ENCODE measurements around the gene CLTCL1.

DNA sequence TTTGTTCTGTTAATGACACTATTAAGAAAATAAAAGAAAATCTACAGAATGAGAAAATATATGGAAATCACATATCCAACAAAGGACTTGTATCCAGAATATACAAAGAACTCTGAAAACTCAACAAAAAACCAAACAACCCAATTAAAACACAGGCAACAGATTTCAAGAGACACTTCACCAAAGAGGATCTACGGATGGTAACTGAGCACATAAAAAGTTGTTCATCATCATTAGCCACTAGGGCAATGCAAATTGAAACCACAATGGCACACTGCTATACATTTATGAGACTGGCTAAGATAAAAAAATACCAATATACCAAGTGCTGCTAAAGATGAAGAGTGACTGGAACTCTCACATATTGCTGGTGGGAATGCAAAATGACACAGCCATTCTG lies 78.5 kb downstream of the CLTCL1 start:
- no peak for TF ChIP-seq POLR2A (IDR thresholded peaks at IDR 0.05)
- TF ChIP-seq, protein P1, sequence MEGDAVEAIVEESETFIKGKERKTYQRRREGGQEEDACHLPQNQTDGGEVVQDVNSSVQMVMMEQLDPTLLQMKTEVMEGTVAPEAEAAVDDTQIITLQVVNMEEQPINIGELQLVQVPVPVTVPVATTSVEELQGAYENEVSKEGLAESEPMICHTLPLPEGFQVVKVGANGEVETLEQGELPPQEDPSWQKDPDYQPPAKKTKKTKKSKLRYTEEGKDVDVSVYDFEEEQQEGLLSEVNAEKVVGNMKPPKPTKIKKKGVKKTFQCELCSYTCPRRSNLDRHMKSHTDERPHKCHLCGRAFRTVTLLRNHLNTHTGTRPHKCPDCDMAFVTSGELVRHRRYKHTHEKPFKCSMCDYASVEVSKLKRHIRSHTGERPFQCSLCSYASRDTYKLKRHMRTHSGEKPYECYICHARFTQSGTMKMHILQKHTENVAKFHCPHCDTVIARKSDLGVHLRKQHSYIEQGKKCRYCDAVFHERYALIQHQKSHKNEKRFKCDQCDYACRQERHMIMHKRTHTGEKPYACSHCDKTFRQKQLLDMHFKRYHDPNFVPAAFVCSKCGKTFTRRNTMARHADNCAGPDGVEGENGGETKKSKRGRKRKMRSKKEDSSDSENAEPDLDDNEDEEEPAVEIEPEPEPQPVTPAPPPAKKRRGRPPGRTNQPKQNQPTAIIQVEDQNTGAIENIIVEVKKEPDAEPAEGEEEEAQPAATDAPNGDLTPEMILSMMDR (IDR thresholded peaks at IDR 0.05 in 4 of 5, conservative IDR thresholded peaks at IDR 0.05 in 1 of 5) = no peak

Data from gastrocnemius medialis (tissue), 4 donors.